Skeletal muscle satellite cell (primary cell): ENCODE measurements around the gene HSPA12B.

Experiments
- H3K27me3 ChIP-seq: 2 replicates; pipeline ENCODE4 v1.7.0; 2013; ENCODE audit warnings: low read length; ENCODE audit not compliant: control insufficient read depth, insufficient read depth
- H3K36me3 ChIP-seq: 2 replicates; pipeline ENCODE4 v1.7.0; 2013; ENCODE audit warnings: mild to moderate bottlenecking, control low read depth, low read length; ENCODE audit not compliant: insufficient read depth
- H3K4me1 ChIP-seq: 2 replicates; pipeline ENCODE4 v1.7.0; 2013; ENCODE audit warnings: low read length; ENCODE audit not compliant: control insufficient read depth, insufficient read depth
- H3K4me2 ChIP-seq: 2 replicates; pipeline ENCODE4 v1.7.0; 2013; ENCODE audit warnings: mild to moderate bottlenecking, low read length
- H3K4me3 ChIP-seq: 2 replicates; pipeline ENCODE4 v1.7.0; 2013; ENCODE audit warnings: low read length
- H3K9ac ChIP-seq: 2 replicates; pipeline ENCODE4 v1.7.0; 2013; ENCODE audit warnings: mild to moderate bottlenecking, low read depth, low read length, moderate library complexity
- H3K9me3 ChIP-seq: replicated peaks from 2 replicates; pipeline ENCODE4 v1.7.0; 2013; ENCODE audit warnings: mild to moderate bottlenecking, control low read depth, low read length

The HSPA12B gene

DNA sequence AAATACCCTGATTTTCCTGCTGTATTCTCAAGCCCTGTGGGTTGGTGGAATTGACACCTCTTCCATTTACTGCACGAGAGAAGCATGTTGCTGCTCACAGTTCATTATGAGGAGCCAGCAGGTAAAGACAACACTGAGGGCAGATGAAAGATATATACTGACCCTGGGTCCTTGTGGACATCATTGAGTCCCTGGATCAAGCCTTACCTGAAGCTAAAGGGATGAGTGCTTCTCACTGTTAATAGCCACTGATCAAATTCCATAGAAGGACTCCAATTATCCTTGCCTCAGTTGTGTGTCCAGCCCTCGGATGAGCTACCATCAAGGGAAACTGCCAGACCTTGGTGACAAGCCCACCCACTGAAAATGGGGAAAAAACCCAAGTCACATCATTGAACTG is 12.4 kb upstream of the HSPA12B start:
- Histone ChIP-seq H3K9ac (no peak overlapping the region), H3K9me3 (no peaks in the 10 kb centered on the region), H3K4me2 (no peak overlapping the region), H3K27me3 (peaks cover 30% of the 10 kb centered on the region), H3K4me1 (no peaks in the 10 kb centered on the region), H3K4me3 (no peak overlapping the region), H3K36me3 (no peaks in the 10 kb centered on the region)

DNA sequence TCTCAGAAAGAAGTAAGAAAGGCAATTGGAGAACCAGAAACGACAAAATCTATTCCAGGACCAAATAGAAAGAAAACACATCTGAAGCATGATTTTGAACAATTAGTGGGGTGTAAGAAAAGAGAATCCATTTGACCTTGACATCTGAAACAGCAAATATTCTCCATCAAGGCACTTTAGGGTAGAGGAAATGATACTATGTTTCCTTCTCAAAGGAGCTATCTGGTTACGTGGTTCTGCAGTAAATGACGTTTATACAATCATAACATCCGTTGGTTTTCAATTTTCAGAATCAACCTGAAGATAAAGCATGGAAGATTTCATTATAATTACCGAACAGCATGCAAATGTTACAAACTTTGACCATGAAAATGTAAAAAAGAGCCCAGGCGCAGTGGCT is 11.9 kb upstream of the HSPA12B start:
- Histone ChIP-seq H3K4me2 (no peak overlapping the region), H3K4me1 (no peaks in the 10 kb centered on the region), H3K9ac (no peak overlapping the region), H3K36me3 (no peaks in the 10 kb centered on the region), H3K9me3 (no peaks in the 10 kb centered on the region), H3K27me3 (peaks cover 30% of the 10 kb centered on the region), H3K4me3 (no peak overlapping the region)

DNA sequence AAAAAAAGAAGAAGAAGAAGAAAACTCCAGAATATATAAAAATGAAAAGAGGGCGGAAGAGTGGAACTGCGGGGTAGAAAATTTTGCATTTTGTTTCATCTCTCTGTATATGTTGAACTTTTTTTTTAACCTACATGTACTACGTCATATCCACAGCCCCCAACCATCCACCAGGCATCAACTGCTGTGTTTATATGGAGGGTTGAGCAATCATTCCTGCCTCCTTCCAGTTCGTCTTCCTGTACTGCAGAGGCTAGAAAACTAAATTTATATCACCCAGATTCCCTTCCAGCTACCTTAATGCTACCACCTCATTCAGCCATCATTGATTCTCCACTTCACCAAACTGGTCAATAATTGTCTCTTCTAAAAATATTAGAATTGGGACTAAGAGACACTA is 10.6 kb upstream of the HSPA12B start:
- no peaks in the 10 kb centered on the region for H3K4me1 ChIP-seq
- H3K27me3 ChIP-seq, result peaks cover 31% of the 10 kb centered on the region
- no peak overlapping the region for H3K4me2 ChIP-seq
- no peak overlapping the region for H3K9ac ChIP-seq
- no peaks in the 10 kb centered on the region for H3K9me3 ChIP-seq
- H3K4me3 ChIP-seq, result no peak overlapping the region
- no peaks in the 10 kb centered on the region for H3K36me3 ChIP-seq

DNA sequence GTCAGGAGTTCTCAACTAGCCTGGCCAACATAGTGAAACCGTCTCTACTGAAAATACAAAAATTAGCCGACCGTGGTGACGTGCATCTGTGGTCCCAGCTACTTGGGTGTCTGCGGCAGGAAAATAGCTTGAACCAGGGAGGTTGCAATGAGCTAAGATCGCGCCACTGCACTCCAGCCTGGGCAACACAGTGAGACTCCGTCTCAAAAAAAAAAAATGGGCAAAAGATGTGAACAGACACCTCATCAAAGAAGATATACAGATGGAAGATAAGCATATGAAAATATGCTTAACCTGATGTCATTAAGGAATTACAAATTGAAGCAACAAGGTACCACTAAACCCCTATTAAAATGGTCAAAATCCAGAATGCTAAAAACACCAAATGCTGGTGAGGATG is 9.2 kb upstream of the HSPA12B start:
- H3K9ac ChIP-seq, result no peak overlapping the region
- no peaks in the 10 kb centered on the region for H3K36me3 ChIP-seq
- peaks cover 45% of the 10 kb centered on the region for H3K27me3 ChIP-seq
- H3K4me3 ChIP-seq, result no peak overlapping the region
- H3K4me2 ChIP-seq, result no peak overlapping the region
- H3K4me1 ChIP-seq, result peaks cover 11% of the 10 kb centered on the region
- H3K9me3 ChIP-seq, result no peaks in the 10 kb centered on the region

DNA sequence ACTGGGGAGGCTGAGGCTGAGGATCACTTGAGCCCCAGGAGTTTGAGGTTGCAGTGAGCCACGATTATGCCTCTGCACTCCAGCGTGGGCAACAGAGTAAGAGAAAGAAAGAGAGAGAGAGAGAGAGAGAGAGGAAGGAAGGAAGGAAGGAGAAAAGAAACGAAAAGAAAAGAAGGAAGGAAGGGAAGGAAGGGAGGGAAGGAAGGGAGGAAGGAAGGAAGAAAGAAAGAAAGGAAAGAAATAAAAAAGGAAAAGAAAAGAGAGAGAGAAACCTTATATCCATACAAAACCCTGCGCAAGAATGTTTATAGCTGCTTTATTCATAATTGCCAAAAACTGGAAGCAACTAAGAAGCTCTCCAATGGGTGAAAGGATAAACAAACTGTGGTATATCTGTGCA is 8.1 kb upstream of the HSPA12B start:
- H3K9ac ChIP-seq, result no peak overlapping the region
- H3K4me3 ChIP-seq, result no peak overlapping the region

DNA sequence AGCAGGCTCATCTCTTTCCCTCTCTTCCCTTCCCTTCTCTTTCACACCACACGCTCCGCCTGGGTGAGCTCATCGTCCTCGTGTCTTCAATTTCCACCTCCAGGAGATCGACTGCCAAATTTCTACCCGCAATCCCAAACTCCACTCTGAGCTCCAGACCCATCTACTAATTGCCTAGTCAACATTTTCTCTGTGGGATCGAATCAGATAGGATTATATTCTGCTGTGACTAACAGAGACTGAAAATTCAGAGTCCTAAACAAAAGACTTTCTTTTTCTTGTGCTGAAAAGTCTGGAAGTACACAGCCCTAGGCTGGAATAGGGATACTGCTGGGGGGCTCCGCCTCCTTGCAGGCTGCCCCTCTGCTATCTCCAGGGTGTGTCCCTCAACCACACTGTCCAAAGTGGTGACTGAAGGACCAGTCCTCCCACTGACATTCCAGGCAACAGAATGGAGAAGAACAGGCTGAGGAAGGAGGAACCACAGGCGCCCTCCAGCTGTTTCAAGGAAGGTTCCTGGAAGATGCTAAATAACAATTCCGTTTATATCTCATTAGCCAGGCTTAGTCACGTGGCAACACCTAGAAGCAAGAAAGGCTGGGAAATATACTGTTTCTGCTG is 5.0 kb upstream of the HSPA12B start:
- Histone ChIP-seq H3K9me3 (no peaks in the 10 kb centered on the region), H3K36me3 (no peaks in the 10 kb centered on the region), H3K4me2 (peak overlapping the region; percentile 61), H3K27me3 (peaks cover 64% of the 10 kb centered on the region), H3K9ac (no peak overlapping the region), H3K4me3 (peak overlapping the region; percentile 49), H3K4me1 (peaks cover 11% of the 10 kb centered on the region)

More for the DNA sequence above, 8.1 kb upstream of the HSPA12B start:
- H3K4me2 ChIP-seq, result no peak overlapping the region
- H3K27me3 ChIP-seq, result peaks cover 56% of the 10 kb centered on the region
- no peaks in the 10 kb centered on the region for H3K9me3 ChIP-seq
- H3K36me3 ChIP-seq, result no peaks in the 10 kb centered on the region
- H3K4me1 ChIP-seq, result peaks cover 11% of the 10 kb centered on the region

DNA sequence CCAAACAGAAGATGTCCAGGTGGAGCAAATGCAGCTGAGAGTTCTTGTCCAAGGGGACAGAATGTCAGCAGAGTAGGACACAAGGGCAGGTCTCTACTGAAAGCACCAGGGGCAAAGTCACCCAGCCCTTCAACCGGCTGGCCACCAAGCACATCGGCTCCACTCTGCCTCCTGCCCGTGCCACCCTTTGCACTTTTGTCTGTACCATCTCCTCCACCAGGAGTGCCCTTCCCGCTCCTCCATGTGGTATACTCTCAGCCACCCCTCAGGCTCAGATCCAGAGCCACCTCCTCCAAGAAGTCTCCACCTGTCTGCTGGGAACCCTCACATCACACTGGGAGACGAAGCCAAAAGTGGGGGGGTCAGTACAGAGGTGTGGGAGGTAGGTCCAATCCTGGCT is 4.1 kb upstream of the HSPA12B start:
- no peak overlapping the region for H3K9ac ChIP-seq
- H3K4me2 ChIP-seq, result no peak overlapping the region
- H3K4me3 ChIP-seq, result no peak overlapping the region
- H3K36me3 ChIP-seq, result no peaks in the 10 kb centered on the region
- no peaks in the 10 kb centered on the region for H3K9me3 ChIP-seq
- H3K4me1 ChIP-seq, result peaks cover 11% of the 10 kb centered on the region
- H3K27me3 ChIP-seq, result peaks cover 68% of the 10 kb centered on the region

DNA sequence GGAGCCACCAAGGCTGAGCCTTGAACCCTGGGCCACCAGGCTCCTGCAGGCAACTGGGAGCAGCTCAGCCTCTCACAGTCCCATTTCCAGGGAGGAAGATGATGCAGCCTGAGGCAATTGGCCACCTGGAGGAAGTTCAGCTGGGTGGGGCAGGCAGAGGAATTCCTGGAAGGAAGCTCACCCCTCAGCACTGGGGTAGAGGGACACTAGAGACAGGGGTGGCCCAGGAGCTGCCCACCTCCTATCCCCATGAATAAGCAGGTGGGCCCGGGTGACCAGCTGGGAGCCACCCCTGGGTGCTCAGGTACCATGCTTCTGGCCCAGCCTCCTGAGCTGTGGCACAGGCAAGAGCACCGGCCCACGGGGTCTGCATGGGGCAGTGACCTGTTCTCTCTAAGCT is 3.6 kb upstream of the HSPA12B start:
- H3K4me2 ChIP-seq, result no peak overlapping the region
- no peaks in the 10 kb centered on the region for H3K9me3 ChIP-seq
- peaks cover 11% of the 10 kb centered on the region for H3K4me1 ChIP-seq
- H3K27me3 ChIP-seq, result peaks cover 74% of the 10 kb centered on the region
- H3K36me3 ChIP-seq, result no peaks in the 10 kb centered on the region
- H3K9ac ChIP-seq, result no peak overlapping the region
- no peak overlapping the region for H3K4me3 ChIP-seq

DNA sequence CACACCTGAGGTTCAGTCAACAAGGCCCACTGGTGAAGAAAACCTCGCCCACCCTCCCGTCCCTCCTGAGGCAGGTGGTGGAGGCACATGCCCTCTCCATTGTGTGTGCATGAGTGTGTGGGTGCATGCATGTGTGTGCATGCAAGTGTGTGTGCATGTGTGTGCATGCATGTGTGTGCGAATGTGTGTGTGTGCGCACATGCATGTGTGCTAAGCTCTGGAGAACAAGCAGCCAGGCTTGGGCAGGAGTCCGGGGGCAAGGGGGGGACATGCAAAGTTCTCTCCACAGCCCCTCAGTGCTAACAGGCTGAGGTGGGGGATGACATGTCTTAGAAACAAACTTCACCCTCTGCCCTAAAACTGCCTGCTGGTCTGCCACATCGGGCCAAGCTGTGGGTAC is 3.1 kb upstream of the HSPA12B start:
- Histone ChIP-seq H3K9ac (no peak overlapping the region), H3K27me3 (peaks cover 76% of the 10 kb centered on the region), H3K9me3 (no peaks in the 10 kb centered on the region), H3K4me3 (no peak overlapping the region), H3K4me2 (no peak overlapping the region), H3K36me3 (no peaks in the 10 kb centered on the region), H3K4me1 (peaks cover 11% of the 10 kb centered on the region)

DNA sequence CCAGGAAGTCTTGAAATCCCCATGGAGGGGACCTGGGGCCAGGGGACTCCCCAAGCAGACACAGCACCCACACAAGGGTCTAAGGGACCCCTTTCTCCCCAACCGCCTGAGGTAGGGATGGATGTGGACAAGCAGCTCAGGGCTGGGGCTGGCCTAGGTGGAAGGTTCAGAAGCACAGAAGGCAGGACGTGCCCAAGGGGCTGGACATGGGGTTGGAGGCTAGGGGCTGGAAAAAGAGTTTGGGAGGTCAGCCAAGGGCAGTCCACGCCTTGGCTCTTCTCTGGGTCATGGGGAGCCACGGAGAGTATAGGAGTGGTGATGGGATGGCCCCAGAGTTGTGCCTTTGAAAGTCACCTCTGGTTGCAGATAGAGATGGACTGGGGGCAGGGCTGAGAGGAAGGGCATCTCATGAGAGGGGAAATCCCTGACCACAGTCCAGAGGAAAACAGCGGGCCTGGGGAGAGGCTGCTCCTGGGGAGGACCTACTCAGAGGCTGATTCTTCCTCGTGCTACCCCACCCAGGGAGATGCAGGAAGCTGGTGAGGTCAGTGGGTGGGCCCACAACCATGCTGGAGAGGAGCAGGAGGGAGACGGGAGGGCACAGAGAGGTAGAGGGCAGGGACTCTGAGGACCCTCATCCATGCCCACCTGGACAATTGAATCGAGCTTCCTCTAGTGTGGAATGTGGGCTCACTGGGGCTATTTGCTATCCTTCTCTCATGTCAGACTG is 2.5 kb upstream of the HSPA12B start:
- no peak overlapping the region for H3K9ac ChIP-seq
- H3K4me1 ChIP-seq, result peaks cover 11% of the 10 kb centered on the region
- H3K4me2 ChIP-seq, result no peak overlapping the region
- peaks cover 73% of the 10 kb centered on the region for H3K27me3 ChIP-seq
- no peak overlapping the region for H3K4me3 ChIP-seq
- H3K36me3 ChIP-seq, result no peaks in the 10 kb centered on the region
- H3K9me3 ChIP-seq, result no peaks in the 10 kb centered on the region

DNA sequence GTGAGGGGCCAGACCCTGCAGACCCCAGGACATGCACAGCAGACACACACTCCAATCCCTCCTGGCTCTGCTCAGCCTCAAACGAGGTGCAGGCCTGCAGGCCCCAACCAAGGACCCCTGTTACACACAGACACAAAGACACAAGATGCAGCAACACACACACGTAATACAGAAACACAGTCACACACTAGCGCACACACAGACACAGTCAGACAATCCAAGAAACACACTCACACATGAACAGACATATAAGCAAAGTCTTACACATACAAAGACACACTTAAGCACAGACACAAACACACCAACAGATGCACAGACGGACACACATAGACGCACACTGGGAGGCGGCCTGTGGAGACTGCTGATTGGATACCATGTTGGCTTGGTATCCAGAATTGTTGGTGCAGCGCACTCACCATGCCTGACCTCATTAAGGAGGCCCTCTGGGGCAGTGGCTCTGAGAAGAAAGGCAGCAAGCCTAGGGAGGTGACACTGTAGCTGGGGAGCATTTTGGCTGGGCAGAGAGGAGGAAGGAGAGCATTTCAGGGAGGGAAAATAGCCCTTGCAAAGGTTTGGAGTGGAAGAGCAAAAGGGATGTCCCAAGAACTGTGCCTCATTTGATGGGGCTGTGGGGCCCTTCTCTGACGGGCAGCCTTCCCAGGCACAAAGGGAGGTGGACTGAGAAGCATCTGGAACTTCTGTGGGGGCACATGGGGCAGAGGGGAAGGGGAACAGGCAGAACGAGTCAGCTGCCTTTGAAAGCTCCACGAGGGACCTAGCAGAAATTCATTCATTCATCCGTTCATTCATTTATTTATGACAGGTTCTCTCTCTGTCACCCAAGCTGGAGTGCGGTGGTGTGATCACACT is 1.4 kb upstream of the HSPA12B start:
- no peak overlapping the region for H3K4me3 ChIP-seq
- H3K4me2 ChIP-seq, result no peak overlapping the region
- no peaks in the 10 kb centered on the region for H3K9me3 ChIP-seq
- H3K4me1 ChIP-seq, result peaks cover 11% of the 10 kb centered on the region
- H3K9ac ChIP-seq, result no peak overlapping the region
- peaks cover 80% of the 10 kb centered on the region for H3K27me3 ChIP-seq
- H3K36me3 ChIP-seq, result no peaks in the 10 kb centered on the region
